T-helper 1 cell treated with Interleukin-12 subunit alpha and Interleukin-12 subunit beta and Interleukin-4 antibody, amounts not matched to agents 30 μg/mL and 1 μg/mL, for 36 hours (primary cell): ENCODE data around the gene CREB3L4.
A peak's percentile ranks its signal among the peaks of the same experiment; 100 is the strongest.

ENCODE experiments used
- H3K27ac Mint-ChIP-seq: one replicate; pipeline ENCODE4 v1.8.0; 2021; ENCODE audit warnings: mild to moderate bottlenecking, mixed read lengths
- H3K27me3 Mint-ChIP-seq: one replicate; pipeline ENCODE4 v1.8.0; 2021; ENCODE audit warnings: low read depth, mixed read lengths
- H3K36me3 Mint-ChIP-seq: one replicate; pipeline ENCODE4 v1.8.0; 2021; ENCODE audit warnings: low read depth, mixed read lengths
- H3K4me1 Mint-ChIP-seq: one replicate; pipeline ENCODE4 v1.8.0; 2021; ENCODE audit warnings: low read depth, mixed read lengths
- H3K4me3 Mint-ChIP-seq: one replicate; pipeline ENCODE4 v1.8.0; 2021; ENCODE audit warnings: mild to moderate bottlenecking, moderate library complexity, mixed read lengths
- H3K9me3 Mint-ChIP-seq: one replicate; pipeline ENCODE4 v1.8.0; 2021; ENCODE audit warnings: mixed read lengths

CREB3L4 gene

GRCh38 chr1:153945131-153945794, 22.4 kb upstream of the CREB3L4 start:
- Mint-ChIP-seq H3K9me3 (no peaks in the 10 kb centered on the region), H3K4me3 (peak overlapping the region; percentile 94), H3K27me3 (no peaks in the 10 kb centered on the region), H3K27ac (peak overlapping the region; percentile 98), H3K4me1 (peaks cover 26% of the 10 kb centered on the region), H3K36me3 (peaks cover 45% of the 10 kb centered on the region)

GRCh38 chr1:153945795-153946621, 21.7 kb upstream of the CREB3L4 start:
- no peaks in the 10 kb centered on the region for H3K27me3 Mint-ChIP-seq
- peaks cover 26% of the 10 kb centered on the region for H3K4me1 Mint-ChIP-seq
- no peaks in the 10 kb centered on the region for H3K9me3 Mint-ChIP-seq
- H3K27ac Mint-ChIP-seq, result peak overlapping the region; percentile 98
- H3K4me3 Mint-ChIP-seq, result peak overlapping the region; percentile 94
- peaks cover 48% of the 10 kb centered on the region for H3K36me3 Mint-ChIP-seq

GRCh38 chr1:153946622-153947241, 21.0 kb upstream of the CREB3L4 start, which contains the start of gene DENND4B:
DENND4B (minus strand) TSS chr1:153946718; CDS start chr1:153944374, 2,344 bp downstream.
- H3K4me1 Mint-ChIP-seq, result peaks cover 27% of the 10 kb centered on the region
- H3K27me3 Mint-ChIP-seq, result no peaks in the 10 kb centered on the region
- peak within 1 kb of the TSS; percentile 94 for H3K4me3 Mint-ChIP-seq
- peaks cover 50% of the 10 kb centered on the region for H3K36me3 Mint-ChIP-seq
- H3K9me3 Mint-ChIP-seq, result no peaks in the 10 kb centered on the region
- H3K27ac Mint-ChIP-seq, result peak within 1 kb of the TSS; percentile 98

- Mint-ChIP-seq H3K36me3 (peaks cover 45% of the 10 kb centered on the region), H3K27me3 (no peaks in the 10 kb centered on the region), H3K4me1 (peaks cover 21% of the 10 kb centered on the region), H3K27ac (no peak overlapping the region), H3K4me3 (no peak overlapping the region), H3K9me3 (no peaks in the 10 kb centered on the region)
Observed at GRCh38 chr1:153951183-153951582, 16.5 kb upstream of the CREB3L4 start.

- H3K4me1 Mint-ChIP-seq, result peaks cover 27% of the 10 kb centered on the region
- H3K27ac Mint-ChIP-seq, result peak overlapping the region; percentile 41
- H3K4me3 Mint-ChIP-seq, result no peak overlapping the region
- no peaks in the 10 kb centered on the region for H3K27me3 Mint-ChIP-seq
- peaks cover 45% of the 10 kb centered on the region for H3K36me3 Mint-ChIP-seq
- no peaks in the 10 kb centered on the region for H3K9me3 Mint-ChIP-seq
Observed at GRCh38 chr1:153951801-153952200, 15.9 kb upstream of the CREB3L4 start.

- peak overlapping the region; percentile 72 for H3K27ac Mint-ChIP-seq
- H3K4me3 Mint-ChIP-seq, result peak overlapping the region; percentile 16
- peaks cover 41% of the 10 kb centered on the region for H3K36me3 Mint-ChIP-seq
- H3K9me3 Mint-ChIP-seq, result no peaks in the 10 kb centered on the region
- peaks cover 33% of the 10 kb centered on the region for H3K4me1 Mint-ChIP-seq
- H3K27me3 Mint-ChIP-seq, result no peaks in the 10 kb centered on the region
Observed at GRCh38 chr1:153953859-153954365, 13.8 kb upstream of the CREB3L4 start.

GRCh38 chr1:153954826-153955225, 12.9 kb upstream of the CREB3L4 start:
- no peaks in the 10 kb centered on the region for H3K27me3 Mint-ChIP-seq
- H3K36me3 Mint-ChIP-seq, result peaks cover 38% of the 10 kb centered on the region
- H3K27ac Mint-ChIP-seq, result no peak overlapping the region
- H3K4me1 Mint-ChIP-seq, result peaks cover 36% of the 10 kb centered on the region
- H3K4me3 Mint-ChIP-seq, result no peak overlapping the region
- H3K9me3 Mint-ChIP-seq, result no peaks in the 10 kb centered on the region

- H3K4me3 Mint-ChIP-seq, result peak overlapping the region; percentile 93
- peaks cover 43% of the 10 kb centered on the region for H3K4me1 Mint-ChIP-seq
- no peaks in the 10 kb centered on the region for H3K27me3 Mint-ChIP-seq
- peaks cover 31% of the 10 kb centered on the region for H3K36me3 Mint-ChIP-seq
- H3K9me3 Mint-ChIP-seq, result no peaks in the 10 kb centered on the region
- peak overlapping the region; percentile 89 for H3K27ac Mint-ChIP-seq
Observed at GRCh38 chr1:153956997-153957715, 10.5 kb upstream of the CREB3L4 start.

- Mint-ChIP-seq H3K4me3 (peak overlapping the region; percentile 93), H3K9me3 (no peaks in the 10 kb centered on the region), H3K4me1 (peaks cover 48% of the 10 kb centered on the region), H3K36me3 (peaks cover 27% of the 10 kb centered on the region), H3K27ac (peak overlapping the region; percentile 89), H3K27me3 (no peaks in the 10 kb centered on the region)
Observed at GRCh38 chr1:153957744-153958110, 10.0 kb upstream of the CREB3L4 start.

- Mint-ChIP-seq H3K36me3 (peaks cover 24% of the 10 kb centered on the region), H3K9me3 (no peaks in the 10 kb centered on the region), H3K27me3 (no peaks in the 10 kb centered on the region), H3K4me1 (peaks cover 49% of the 10 kb centered on the region), H3K27ac (peak within 1 kb of the TSS; percentile 89), H3K4me3 (peak within 1 kb of the TSS; percentile 93)
Observed at GRCh38 chr1:153958111-153958960, 9.4 kb upstream of the CREB3L4 start, which contains the start of gene CRTC2. CRTC2 (minus strand) TSS chr1:153958612; CDS start chr1:153958497, 115 bp downstream.

GRCh38 chr1:153958961-153959260, 8.8 kb upstream of the CREB3L4 start:
- H3K9me3 Mint-ChIP-seq, result no peaks in the 10 kb centered on the region
- no peaks in the 10 kb centered on the region for H3K27me3 Mint-ChIP-seq
- peaks cover 24% of the 10 kb centered on the region for H3K36me3 Mint-ChIP-seq
- peak overlapping the region; percentile 93 for H3K4me3 Mint-ChIP-seq
- H3K4me1 Mint-ChIP-seq, result peaks cover 51% of the 10 kb centered on the region
- peak overlapping the region; percentile 89 for H3K27ac Mint-ChIP-seq

- H3K27me3 Mint-ChIP-seq, result no peaks in the 10 kb centered on the region
Observed at GRCh38 chr1:153959454-153959853, 8.2 kb upstream of the CREB3L4 start.

GRCh38 chr1:153960206-153960605, 7.5 kb upstream of the CREB3L4 start:
- Mint-ChIP-seq H3K27me3 (no peaks in the 10 kb centered on the region), H3K9me3 (no peaks in the 10 kb centered on the region), H3K4me3 (no peak overlapping the region), H3K36me3 (peaks cover 20% of the 10 kb centered on the region), H3K4me1 (peaks cover 52% of the 10 kb centered on the region), H3K27ac (no peak overlapping the region)

More at GRCh38 chr1:153959454-153959853, 8.2 kb upstream of the CREB3L4 start:
- Mint-ChIP-seq H3K4me1 (peaks cover 50% of the 10 kb centered on the region), H3K9me3 (no peaks in the 10 kb centered on the region), H3K4me3 (no peak overlapping the region), H3K36me3 (peaks cover 20% of the 10 kb centered on the region), H3K27ac (peak overlapping the region; percentile 3)
